H9 (cell line): ENCODE results near the gene ENOPH1. TPM values are rescaled to one million over a fixed set of nuclear protein-coding genes. Genes with fewer than 3 reads are reported as not detected.
"Not testable (repeated sequence)": the region's sequence is repeated elsewhere in the genome, so short reads cannot be mapped to it uniquely, and the experiment has no call there.

Source experiments
- DNase-seq: peaks from one replicate; pipeline ENCODE4 v3.0.0-alpha.2; 2017
- H2AFZ ChIP-seq: one replicate; pipeline ENCODE4 v1.6.1; 2013; ENCODE audit warnings: mild to moderate bottlenecking, low read length, control low read depth, moderate library complexity
- H2AK5ac ChIP-seq: 2 replicates; pipeline ENCODE4 v1.6.1; 2013; ENCODE audit warnings: low read length, control low read depth, mixed read lengths; ENCODE audit not compliant: insufficient read length
- H2BK120ac ChIP-seq: one replicate; pipeline ENCODE4 v1.6.1; 2013; ENCODE audit warnings: low read depth, mild to moderate bottlenecking, low read length, control low read depth, inconsistent platforms; ENCODE audit not compliant: poor library complexity, severe bottlenecking
- H2BK12ac ChIP-seq: 2 replicates; pipeline ENCODE4 v1.6.1; 2013; ENCODE audit warnings: low read length, control low read depth, mixed read lengths, low read depth; ENCODE audit not compliant: insufficient read length
- H2BK15ac ChIP-seq: 2 replicates; pipeline ENCODE4 v1.6.1; 2013; ENCODE audit warnings: low read depth, low read length, control low read depth
- H2BK20ac ChIP-seq: one replicate; pipeline ENCODE4 v1.6.1; 2013; ENCODE audit warnings: low read depth, mild to moderate bottlenecking, low read length, control low read depth, inconsistent platforms; ENCODE audit not compliant: poor library complexity, severe bottlenecking
- H2BK5ac ChIP-seq: 2 replicates; pipeline ENCODE4 v1.6.1; 2013; ENCODE audit warnings: low read length, control low read depth, mixed read lengths; ENCODE audit not compliant: insufficient read length
- H3K14ac ChIP-seq: 2 replicates; pipeline ENCODE4 v1.6.1; 2013; ENCODE audit warnings: low read length, control low read depth; ENCODE audit not compliant: insufficient read depth
- H3K18ac ChIP-seq: 2 replicates; pipeline ENCODE4 v1.6.1; 2013; ENCODE audit warnings: low read depth, mild to moderate bottlenecking, mixed read lengths, low read length, control low read depth; ENCODE audit not compliant: insufficient read length
- H3K23ac ChIP-seq: 2 replicates; pipeline ENCODE4 v1.6.1; 2013; ENCODE audit warnings: low read length, control low read depth, mixed read lengths, low read depth; ENCODE audit not compliant: insufficient read length
- H3K23me2 ChIP-seq: 2 replicates; pipeline ENCODE4 v1.6.1; 2013; ENCODE audit warnings: low read depth, mild to moderate bottlenecking, mixed read lengths, low read length, control low read depth; ENCODE audit not compliant: insufficient read length, poor library complexity, severe bottlenecking
- H3K27ac ChIP-seq: 2 replicates; pipeline ENCODE4 v1.5.1; 2013; ENCODE audit warnings: low read length, control low read depth, mixed read lengths, low read depth; ENCODE audit not compliant: insufficient read length
- H3K27me3 ChIP-seq: 2 replicates; pipeline ENCODE4 v1.6.1; 2013; ENCODE audit warnings: low read length, control low read depth, inconsistent platforms; ENCODE audit not compliant: insufficient read depth
- H3K4ac ChIP-seq: 2 replicates; pipeline ENCODE4 v1.6.1; 2013; ENCODE audit warnings: low read depth, mild to moderate bottlenecking, control low read depth, inconsistent platforms, low read length, moderate library complexity
- H3K4me1 ChIP-seq: 2 replicates; pipeline ENCODE4 v1.6.1; 2013; ENCODE audit warnings: low read length, control low read depth, inconsistent platforms; ENCODE audit not compliant: insufficient read depth
- H3K4me2 ChIP-seq: 2 replicates; pipeline ENCODE4 v1.6.1; 2013; ENCODE audit warnings: low read length, control low read depth, mixed read lengths; ENCODE audit not compliant: insufficient read length, insufficient read depth
- H3K56ac ChIP-seq: 2 replicates; pipeline ENCODE4 v1.6.1; 2013; ENCODE audit warnings: low read depth, mild to moderate bottlenecking, mixed read lengths, low read length, control low read depth; ENCODE audit not compliant: insufficient read length
- H3K79me1 ChIP-seq: 2 replicates; pipeline ENCODE4 v1.6.1; 2013; ENCODE audit warnings: low read depth, mild to moderate bottlenecking, moderate library complexity, low read length, control low read depth, inconsistent platforms; ENCODE audit not compliant: insufficient read depth, poor library complexity, severe bottlenecking
- H3K79me2 ChIP-seq: 2 replicates; pipeline ENCODE4 v1.6.1; 2013; ENCODE audit warnings: low read length, control low read depth, inconsistent platforms; ENCODE audit not compliant: insufficient read depth
- H3K9ac ChIP-seq: 2 replicates; pipeline ENCODE4 v1.6.1; 2013; ENCODE audit warnings: low read length, control low read depth, mixed read lengths; ENCODE audit not compliant: insufficient read length; ENCODE audit errors: extremely low read depth
- H3K9me3 ChIP-seq: one replicate; pipeline ENCODE4 v1.6.1; 2013; ENCODE audit warnings: low read depth, low read length, inconsistent platforms; ENCODE audit not compliant: control insufficient read depth
- H3T11ph ChIP-seq: one replicate; pipeline ENCODE4 v1.6.1; 2013; ENCODE audit warnings: mild to moderate bottlenecking, low read length, control low read depth, inconsistent platforms
- H4K20me1 ChIP-seq: one replicate; pipeline ENCODE4 v1.6.1; 2013; ENCODE audit not compliant: control insufficient read depth, insufficient read length, insufficient read depth
- H4K5ac ChIP-seq: 2 replicates; pipeline ENCODE4 v1.6.1; 2013; ENCODE audit warnings: low read depth, mild to moderate bottlenecking, mixed read lengths, low read length, control low read depth; ENCODE audit not compliant: insufficient read length
- H4K8ac ChIP-seq: replicated peaks from 2 replicates; pipeline ENCODE4 v1.6.1; 2013; ENCODE audit warnings: low read length, control low read depth, mixed read lengths, low read depth; ENCODE audit not compliant: insufficient read length
- H4K91ac ChIP-seq: 2 replicates; pipeline ENCODE4 v1.6.1; 2013; ENCODE audit warnings: low read depth, mild to moderate bottlenecking, moderate library complexity, mixed read lengths, low read length, control low read depth; ENCODE audit not compliant: insufficient read length
- H3K27ac Mint-ChIP-seq, 3 experiments: 2 replicates in 2 of 3; 3 replicates in 1 of 3; pipeline ENCODE4 v1.8.0; 2020 to 2021; ENCODE audit warnings: mixed read lengths in 3 of 3, mild to moderate bottlenecking in 1 of 3, moderate library complexity in 1 of 3
- H3K27me3 Mint-ChIP-seq: 2 replicates; pipeline ENCODE4 v1.8.0; 2021; ENCODE audit warnings: low read depth, mild to moderate bottlenecking, moderate library complexity, mixed read lengths
- H3K36me3 Mint-ChIP-seq, 3 experiments: 2 replicates in 2 of 3; 3 replicates in 1 of 3; pipeline ENCODE4 v1.8.0; 2020 to 2021; ENCODE audit warnings: low read depth in 3 of 3, mixed read lengths in 3 of 3; ENCODE audit not compliant: insufficient read depth in 1 of 3
- H3K4me1 Mint-ChIP-seq, 2 experiments: 2 replicates each; pipeline ENCODE4 v1.8.0; 2020; ENCODE audit warnings: mixed read lengths in 2 of 2
- H3K4me3 Mint-ChIP-seq, 2 experiments: 2 replicates in 1 of 2; 3 replicates in 1 of 2; pipeline ENCODE4 v1.8.0; 2020 to 2021; ENCODE audit warnings: mild to moderate bottlenecking in 2 of 2, mixed read lengths in 2 of 2, moderate library complexity in 1 of 2
- H3K9me3 Mint-ChIP-seq, 2 experiments: 2 replicates in 1 of 2; 3 replicates in 1 of 2; pipeline ENCODE4 v1.8.0; 2020; ENCODE audit warnings: mild to moderate bottlenecking in 2 of 2, mixed read lengths in 2 of 2, moderate library complexity in 1 of 2
- WGBS: extraction: QIAGEN DNeasy Blood & Tissue Kit; methylation state at CpG from one replicate; pipeline ENCODE4 v1.1.7; 2013; ENCODE audit warnings: missing lambda C conversion rate, low lambda C conversion rate, mixed read lengths; ENCODE audit not compliant: insufficient read length; ENCODE audit errors: extremely low coverage; 5-methylcytosine and 5-hydroxymethylcytosine counted together
- total RNA-seq: library from RNA; stranded (reverse); gene quantifications from 2 replicates; pipeline ENCODE4 v1.2.1, GENCODE V29; 2021
- TF ChIP-seq, protein P1 (sequence below): fragments of 200-600 bp; sonication (generic); conservative IDR thresholded peaks from 3 replicates; pipeline ENCODE4 v1.8.0; 2021; ENCODE audit warnings: antibody characterized with exemption, mild to moderate bottlenecking

Gene ENOPH1
- total RNA-seq, 1 experiment from 2014 or later, result 62.4 TPM

- Histone ChIP-seq H2BK12ac (no peak overlapping the region), H3K4ac (no peak overlapping the region), H4K91ac (no peak overlapping the region), H4K20me1 (no peaks in the 10 kb centered on the region), H2BK20ac (no peak overlapping the region), H3T11ph (no peak overlapping the region), H2AK5ac (no peak overlapping the region), H4K5ac (no peak overlapping the region), H3K14ac (no peak overlapping the region), H3K18ac (no peak overlapping the region), H4K8ac (no peak overlapping the region), H2BK120ac (no peak overlapping the region), H3K27ac (no peak overlapping the region), H3K23ac (no peak overlapping the region), H3K79me1 (no peaks in the 10 kb centered on the region), H3K4me2 (no peak overlapping the region), H3K4me1 (no peaks in the 10 kb centered on the region), H2BK5ac (no peak overlapping the region), H3K23me2 (no peaks in the 10 kb centered on the region), H3K79me2 (no peaks in the 10 kb centered on the region), H3K9me3 (no peaks in the 10 kb centered on the region), H3K9ac (no peak overlapping the region), H2AFZ (no peak overlapping the region), H3K27me3 (no peaks in the 10 kb centered on the region), H2BK15ac (no peak overlapping the region), H3K56ac (no peak overlapping the region)
- Mint-ChIP-seq H3K27me3 (no peaks in the 10 kb centered on the region), H3K4me3 (no peak overlapping the region), H3K27ac (no peak overlapping the region), H3K36me3 (peaks cover 5 to 24% (median 12%) of the 10 kb centered on the region in 3 experiments; a peak in 5 of 7 replicates), H3K9me3 (peaks cover 16 to 21% of the 10 kb centered on the region in 2 experiments), H3K4me1 (peaks cover 0 to 4% of the 10 kb centered on the region in 2 experiments; a peak in 1 of 4 replicates)
- TF ChIP-seq, protein P1, sequence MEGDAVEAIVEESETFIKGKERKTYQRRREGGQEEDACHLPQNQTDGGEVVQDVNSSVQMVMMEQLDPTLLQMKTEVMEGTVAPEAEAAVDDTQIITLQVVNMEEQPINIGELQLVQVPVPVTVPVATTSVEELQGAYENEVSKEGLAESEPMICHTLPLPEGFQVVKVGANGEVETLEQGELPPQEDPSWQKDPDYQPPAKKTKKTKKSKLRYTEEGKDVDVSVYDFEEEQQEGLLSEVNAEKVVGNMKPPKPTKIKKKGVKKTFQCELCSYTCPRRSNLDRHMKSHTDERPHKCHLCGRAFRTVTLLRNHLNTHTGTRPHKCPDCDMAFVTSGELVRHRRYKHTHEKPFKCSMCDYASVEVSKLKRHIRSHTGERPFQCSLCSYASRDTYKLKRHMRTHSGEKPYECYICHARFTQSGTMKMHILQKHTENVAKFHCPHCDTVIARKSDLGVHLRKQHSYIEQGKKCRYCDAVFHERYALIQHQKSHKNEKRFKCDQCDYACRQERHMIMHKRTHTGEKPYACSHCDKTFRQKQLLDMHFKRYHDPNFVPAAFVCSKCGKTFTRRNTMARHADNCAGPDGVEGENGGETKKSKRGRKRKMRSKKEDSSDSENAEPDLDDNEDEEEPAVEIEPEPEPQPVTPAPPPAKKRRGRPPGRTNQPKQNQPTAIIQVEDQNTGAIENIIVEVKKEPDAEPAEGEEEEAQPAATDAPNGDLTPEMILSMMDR, result no peak
- DNase-seq, result no peak
- WGBS, result no CpG with 5 or more reads among the region's 2 CpGs
These were observed 47.6 kb upstream of the ENOPH1 start for GRCh38 chr4:82382751-82383150.

DNA sequence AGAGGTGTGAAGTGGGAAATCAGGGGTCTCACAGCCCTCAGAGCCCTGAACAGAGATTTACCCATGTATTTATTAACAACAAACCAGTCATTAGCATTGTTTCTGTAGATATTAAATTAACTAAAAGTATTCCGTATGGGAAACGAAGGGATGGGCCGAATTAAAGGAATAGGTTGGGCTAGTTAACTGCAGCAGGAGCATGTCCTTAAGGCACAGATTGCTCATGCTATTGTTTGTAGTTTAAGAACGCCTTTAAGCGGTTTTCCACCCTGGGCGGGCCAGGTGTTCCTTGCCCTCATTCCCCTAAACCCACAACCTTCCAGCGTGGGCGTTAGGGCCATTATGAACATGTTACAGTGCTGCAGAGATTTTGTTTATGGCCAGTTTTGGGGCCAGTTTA, 44.1 kb upstream of the ENOPH1 start:
- not testable (repeated sequence) for H4K20me1 ChIP-seq, H3K18ac ChIP-seq, H3T11ph ChIP-seq, H2AK5ac ChIP-seq, H3K4ac ChIP-seq, H3K27ac ChIP-seq, H2BK12ac ChIP-seq, H2BK120ac ChIP-seq, H3K79me1 ChIP-seq, H3K27me3 Mint-ChIP-seq, H2AFZ ChIP-seq, H2BK15ac ChIP-seq, H2BK5ac ChIP-seq, H3K27ac Mint-ChIP-seq, H3K14ac ChIP-seq, H3K4me3 Mint-ChIP-seq, H3K23ac ChIP-seq, H3K4me2 ChIP-seq, H4K91ac ChIP-seq, DNase-seq, H4K8ac ChIP-seq, H3K4me1 Mint-ChIP-seq, H3K9me3 ChIP-seq, H3K4me1 ChIP-seq, H4K5ac ChIP-seq, H3K23me2 ChIP-seq, H3K56ac ChIP-seq, H3K9ac ChIP-seq, H3K79me2 ChIP-seq, H2BK20ac ChIP-seq, H3K27me3 ChIP-seq
- peaks cover 4 to 22% (median 10%) of the 10 kb centered on the region in 3 experiments; a peak in 4 of 7 replicates for H3K36me3 Mint-ChIP-seq
- WGBS, result no CpG with 5 or more reads among the region's 8 CpGs
- H3K9me3 Mint-ChIP-seq, result peaks cover 16 to 21% of the 10 kb centered on the region in 2 experiments
